H4 (cell line): Measurements from ENCODE around the gene UFC1. TPM values are rescaled to one million over a fixed set of nuclear protein-coding genes. Genes with fewer than 3 reads are reported as not detected.
A peak's percentile ranks its signal among the peaks of the same experiment; 100 is the strongest.

ENCODE experiments used
- DNase-seq: peaks from one replicate; pipeline ENCODE4 v3.0.0-alpha.2; 2015; ENCODE audit warnings: low spot score
- total RNA-seq: library from RNA; depleted of rRNA; stranded (reverse); fragments of >200 nt; shearing (Covaris generic); gene quantifications from 2 replicates; pipeline ENCODE4 v1.2.3, GENCODE V29; 2014

The UFC1 gene
- total RNA-seq, 1 experiment from 2014 or later: 140 TPM

- DNase-seq: peak; percentile 55
Observed at GRCh38 chr1:161192476-161193465, 39.0 kb downstream of the UFC1 start.

GRCh38 chr1:161193561-161194235, 39.9 kb downstream of the UFC1 start:
- DNase-seq: no peak

GRCh38 chr1:161195171-161195570, 41.4 kb downstream of the UFC1 start:
- no peak for DNase-seq

- DNase-seq: no peak
Observed at GRCh38 chr1:161196111-161196510, 42.3 kb downstream of the UFC1 start.

- DNase-seq: no peak
Observed at GRCh38 chr1:161196521-161197451, 43.0 kb downstream of the UFC1 start.

DNA sequence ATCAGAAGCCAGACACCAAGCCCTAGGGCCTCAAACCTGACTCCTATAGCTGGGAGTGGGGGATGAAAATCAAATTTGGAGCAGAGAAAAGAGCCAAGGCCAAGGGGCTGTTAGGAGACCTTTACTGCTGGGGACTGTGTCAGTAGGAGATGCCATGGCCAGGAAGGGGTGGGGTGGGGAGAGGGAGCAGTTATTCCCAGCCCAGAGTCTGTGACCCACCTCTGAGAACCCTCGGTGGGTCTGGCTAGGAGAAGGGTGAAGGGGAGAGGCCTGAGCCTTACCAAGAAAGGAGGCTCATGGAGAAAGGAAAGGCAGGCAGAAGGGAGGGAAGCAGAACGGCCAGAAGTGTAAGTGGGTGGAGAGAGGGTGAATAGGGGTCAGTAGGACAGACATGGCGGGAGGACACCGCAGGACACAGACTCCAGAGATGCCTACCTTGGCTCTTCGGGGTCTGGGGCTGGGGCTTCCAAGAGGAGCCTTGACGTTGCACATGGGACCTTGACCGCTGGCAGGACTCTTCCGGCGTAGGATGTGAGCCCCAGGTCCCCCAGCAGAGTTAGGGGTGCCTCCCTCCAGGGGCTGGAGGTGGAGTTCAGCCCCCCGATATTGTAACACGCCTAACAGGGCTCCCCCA, 43.9 kb downstream of the UFC1 start:
- no peak for DNase-seq

DNA sequence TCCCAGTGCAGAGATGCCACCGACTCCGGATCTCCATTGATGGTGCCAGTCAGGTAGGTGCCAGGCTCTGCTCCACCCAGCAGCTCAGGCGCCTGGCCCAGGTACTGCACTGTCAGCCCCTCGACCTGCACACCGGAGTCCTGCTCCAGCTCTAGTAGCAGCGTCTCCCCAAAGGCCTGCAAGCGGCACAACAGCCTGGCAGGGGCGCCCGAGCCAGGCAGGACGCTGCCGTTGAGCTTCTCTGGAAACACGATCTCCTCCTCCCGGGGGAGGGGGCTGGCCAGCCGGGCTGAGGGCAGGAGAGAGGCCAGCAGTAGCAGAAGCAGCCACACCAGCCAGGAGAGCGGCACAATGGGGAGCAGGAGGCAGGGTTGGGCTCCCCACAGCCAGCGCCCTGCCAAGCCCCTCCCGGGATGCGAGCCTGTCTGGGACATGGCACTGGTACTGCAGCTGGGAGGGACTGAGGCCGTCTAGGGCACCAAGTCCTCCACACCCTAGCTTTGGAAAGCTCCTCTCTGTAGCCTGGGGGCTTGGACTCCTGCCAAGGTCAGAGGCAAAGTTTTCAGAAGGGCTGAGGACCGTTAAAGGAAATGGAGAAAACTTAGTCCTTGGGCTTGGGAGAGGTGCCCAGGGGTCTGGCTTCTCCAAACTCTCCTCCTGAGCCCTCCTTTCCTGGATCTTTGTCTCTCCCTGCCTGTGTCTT, 44.6 kb downstream of the UFC1 start:
- DNase-seq: no peak

- DNase-seq: no peak
Observed at GRCh38 chr1:161198897-161199431, 45.2 kb downstream of the UFC1 start, which contains the start of gene ADAMTS4. ADAMTS4 (minus strand) TSS chr1:161199054; CDS start chr1:161198627, 427 bp downstream.

DNA sequence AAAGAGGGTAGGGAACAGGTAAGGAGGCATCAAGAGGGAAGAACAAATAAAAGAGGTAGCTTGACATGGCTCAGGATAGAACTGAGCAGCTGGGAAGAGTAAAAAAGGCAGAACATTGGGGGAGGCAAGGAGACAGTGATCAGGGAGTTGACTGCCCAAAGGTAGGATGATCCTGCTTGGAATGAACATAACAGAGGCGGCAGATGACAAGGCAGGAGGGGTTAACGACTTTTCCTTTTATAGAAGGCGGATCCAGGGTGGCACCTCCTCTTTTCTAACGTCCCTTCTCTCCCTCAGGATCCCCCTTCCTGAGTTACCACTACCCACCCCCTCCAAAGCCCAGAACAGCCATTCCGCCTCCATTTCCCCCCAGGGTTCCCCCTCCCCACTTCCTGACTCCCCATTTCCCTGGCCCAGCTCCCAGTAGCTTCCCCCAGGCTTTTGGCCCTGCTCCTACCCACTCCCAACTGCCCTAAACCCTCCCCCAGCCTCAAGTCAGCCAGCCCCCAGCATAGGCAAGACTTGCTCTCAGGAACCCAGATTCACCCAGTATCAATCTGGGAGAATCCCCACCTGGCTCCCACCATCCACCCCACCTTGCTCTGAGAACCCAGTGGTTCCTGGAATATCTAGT, 45.8 kb downstream of the UFC1 start:
- no peak for DNase-seq

GRCh38 chr1:161200421-161200991, 46.7 kb downstream of the UFC1 start:
- DNase-seq: no peak

- DNase-seq: no peak
Observed at GRCh38 chr1:161200992-161201835, 47.4 kb downstream of the UFC1 start.

DNA sequence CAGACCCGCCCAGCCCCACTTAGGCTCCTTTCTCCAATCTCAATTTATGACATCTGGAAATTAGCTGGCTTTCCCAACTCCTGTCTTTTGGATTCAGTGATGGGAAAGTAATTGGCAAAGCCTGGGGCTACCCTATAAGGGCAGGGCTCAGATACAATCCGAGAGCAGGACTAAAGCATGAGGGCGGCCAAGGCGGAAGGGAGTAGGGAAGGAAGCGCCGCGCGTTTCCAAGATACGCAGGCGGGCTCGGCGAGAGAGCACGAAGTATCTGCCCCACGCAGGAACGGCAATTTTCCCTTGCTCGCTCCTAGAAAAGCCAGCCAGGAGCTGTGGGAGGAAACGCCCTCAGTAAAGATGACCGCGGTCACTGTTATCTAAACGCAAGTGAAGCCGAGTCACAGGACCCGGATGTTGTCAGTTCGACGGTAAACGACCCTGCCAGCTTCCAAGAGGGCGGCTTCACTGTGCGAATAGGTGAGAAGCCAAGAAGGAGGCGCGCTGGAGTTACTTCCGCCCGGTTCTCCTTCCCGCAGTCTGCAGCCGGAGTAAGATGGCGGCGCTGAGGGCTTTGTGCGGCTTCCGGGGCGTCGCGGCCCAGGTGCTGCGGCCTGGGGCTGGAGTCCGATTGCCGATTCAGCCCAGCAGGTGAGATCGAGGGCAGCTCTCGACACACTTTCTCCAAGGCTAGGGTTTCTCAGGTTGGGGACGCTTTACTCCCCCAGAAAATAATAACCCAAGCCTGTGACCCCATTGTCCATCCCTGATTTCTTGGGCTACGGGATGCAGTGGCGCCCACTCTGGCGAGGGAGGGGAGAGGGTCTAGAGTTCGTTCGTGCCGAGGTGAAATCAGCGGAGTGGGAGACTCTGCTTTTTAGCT, 48.3 kb downstream of the UFC1 start, which contains the start of gene NDUFS2:
Gene NDUFS2 (plus strand): TSS at position 532 of the 877 bp plus-strand sequence. CDS start 19 bp downstream, at position 551.
- peak; percentile 98 for DNase-seq

DNA sequence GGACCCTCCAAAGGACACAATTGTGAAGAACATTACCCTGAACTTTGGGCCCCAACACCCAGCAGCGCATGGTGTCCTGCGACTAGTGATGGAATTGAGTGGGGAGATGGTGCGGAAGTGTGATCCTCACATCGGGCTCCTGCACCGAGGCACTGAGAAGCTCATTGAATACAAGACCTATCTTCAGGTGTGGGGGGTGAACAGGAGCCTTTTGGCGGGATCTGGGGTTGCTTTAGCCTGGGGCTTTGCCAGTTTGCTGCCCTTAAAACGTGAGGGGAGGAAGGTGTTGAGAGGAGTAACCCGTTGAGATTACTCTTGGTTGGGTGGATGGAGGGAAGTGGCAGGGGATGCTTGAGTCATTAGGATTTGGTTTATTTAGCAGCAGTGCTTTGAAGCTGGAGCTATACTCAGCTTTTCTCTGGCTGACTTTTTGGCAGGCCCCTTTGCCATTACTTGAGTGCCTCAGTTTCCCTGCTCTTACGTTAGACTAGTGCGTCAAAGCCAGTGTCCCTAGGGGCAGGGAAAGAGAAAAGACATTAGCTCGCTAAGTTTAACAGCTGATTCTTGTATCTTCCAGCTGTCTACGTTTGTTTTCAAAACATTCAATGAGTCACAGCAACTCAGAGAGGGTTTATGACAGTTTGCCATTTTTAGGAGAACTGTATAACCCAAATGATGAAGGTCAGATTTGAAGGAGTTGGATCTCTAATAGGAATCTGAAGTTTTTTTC, 52.8 kb downstream of the UFC1 start:
- no peak for DNase-seq

DNA sequence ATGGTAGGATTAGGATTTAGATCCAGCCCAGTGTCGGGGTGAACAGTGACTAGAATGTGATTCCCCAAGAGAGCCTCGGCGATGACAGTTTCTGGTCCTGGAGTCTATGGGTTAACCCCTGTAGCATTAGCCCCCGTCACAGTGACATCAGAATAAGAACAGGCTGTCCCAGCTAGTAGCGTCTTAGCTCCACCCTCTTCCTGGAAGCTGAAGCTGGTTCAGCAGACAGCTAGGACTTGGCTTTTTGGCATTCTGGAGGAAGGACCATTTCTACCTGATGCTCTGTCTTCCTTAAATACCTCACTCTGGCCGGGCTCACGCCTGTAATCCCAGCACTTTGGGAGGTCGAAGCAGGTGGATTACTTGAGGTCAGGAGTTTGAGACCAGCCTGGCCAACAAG, 53.4 kb downstream of the UFC1 start:
- DNase-seq: no peak
